ENCODE results near the gene BEND6.

Gene BEND6

DNA sequence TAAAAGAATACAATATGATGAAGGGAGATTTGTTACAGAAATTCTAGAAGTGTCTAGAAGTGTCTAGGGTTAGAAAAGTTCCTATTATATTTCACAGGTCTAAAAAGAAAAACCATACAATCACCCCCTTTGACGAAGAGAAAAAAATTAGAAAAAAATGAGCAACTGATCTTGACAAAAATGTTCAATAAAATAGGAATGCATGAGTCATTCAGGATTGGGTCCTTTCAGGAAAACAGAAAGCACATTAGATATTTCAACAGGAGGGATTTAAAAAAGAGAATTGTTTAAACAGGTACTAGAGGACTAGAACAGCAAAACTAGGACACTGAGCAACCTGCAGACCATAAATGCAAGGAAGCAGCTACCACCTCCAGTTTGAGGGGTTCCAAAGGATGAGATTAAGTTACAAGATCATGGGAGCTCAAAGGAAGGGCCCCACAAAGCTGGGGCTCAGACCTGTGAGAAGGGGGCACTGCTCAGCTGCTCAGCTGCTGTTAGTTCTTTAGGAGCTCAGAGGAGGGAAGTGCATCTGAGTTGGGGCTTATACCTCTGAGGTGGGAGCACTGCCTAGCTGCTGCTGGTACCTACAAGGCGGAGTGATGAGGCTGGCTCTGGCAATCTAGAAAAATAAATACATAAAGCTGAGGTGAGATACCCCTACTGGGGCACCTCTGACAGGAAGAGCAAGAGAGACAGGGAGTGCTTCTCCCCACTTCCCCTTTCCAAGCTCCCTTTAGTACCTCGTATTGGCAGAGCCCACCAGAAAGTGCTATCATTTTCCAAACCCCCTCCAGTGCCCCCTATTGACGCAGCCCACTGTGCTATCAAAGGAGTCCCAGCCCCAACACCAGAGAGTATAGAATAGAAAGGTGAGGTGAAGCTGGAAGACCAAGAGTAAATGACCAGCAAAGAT lies 27.1 kb upstream of the BEND6 start:
- FAIRE-seq (peak; percentile 91), DNase-seq (ENCODE audit: insufficient read length, low spot score) (no peak)
- no peak for TF ChIP-seq POLR2A (IDR thresholded peaks at IDR 0.05; ENCODE audit: low read depth, low read length)

DNA sequence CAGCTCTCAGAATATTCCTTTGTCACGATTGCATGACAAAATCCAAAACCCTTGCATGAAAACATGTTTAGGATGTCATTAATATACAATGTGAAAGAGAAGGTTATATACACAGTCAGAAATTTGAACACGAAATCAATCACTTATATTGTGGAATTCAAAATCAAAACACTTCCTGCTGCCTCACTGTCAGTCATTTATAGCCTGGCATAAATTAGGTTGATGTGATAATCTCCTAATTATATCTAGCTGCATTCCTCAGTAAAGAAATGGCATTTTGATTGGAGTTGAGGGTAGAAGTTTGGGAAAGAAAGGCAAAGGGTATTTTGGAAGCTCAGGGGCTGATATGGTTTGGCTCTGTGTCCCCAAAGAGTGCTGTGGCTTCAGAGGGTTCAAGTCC lies 24.1 kb upstream of the BEND6 start:
- DNase-seq (ENCODE audit: insufficient read length, low spot score) (no peak), FAIRE-seq (no peak)
- TF ChIP-seq POLR2A (IDR thresholded peaks at IDR 0.05; ENCODE audit: low read depth, low read length), result no peak

DNA sequence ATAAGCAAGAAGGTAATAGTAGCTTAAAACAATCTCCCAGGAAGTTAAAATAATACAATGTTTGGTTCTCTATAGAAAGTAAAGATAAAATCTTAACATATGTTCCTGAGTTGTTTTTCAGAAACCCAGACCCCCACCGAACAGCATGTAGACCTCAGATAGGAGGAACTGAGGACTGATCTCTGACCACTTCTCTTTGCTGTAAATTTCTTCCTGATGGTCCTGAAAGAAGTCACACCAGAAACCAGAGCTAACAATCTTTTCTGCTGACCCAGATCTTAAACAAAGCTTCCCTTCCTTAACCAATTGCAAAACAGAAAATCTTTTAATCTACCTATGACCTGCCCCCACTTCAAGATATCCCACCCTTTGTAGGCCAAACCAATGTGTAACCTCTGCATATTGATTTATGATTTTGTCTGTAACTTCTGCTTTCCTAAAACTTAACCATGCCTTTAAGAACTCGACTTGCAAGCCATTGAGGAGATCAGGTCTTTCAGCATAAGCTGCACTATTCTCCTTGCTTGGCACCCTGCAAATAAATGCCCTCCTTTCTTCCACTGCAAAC lies 21.9 kb upstream of the BEND6 start:
- FAIRE-seq, result peak; percentile 61
- TF ChIP-seq POLR2A (IDR thresholded peaks at IDR 0.05; ENCODE audit: low read depth, low read length), result no peak
- DNase-seq (ENCODE audit: insufficient read length, low spot score), result no peak

DNA sequence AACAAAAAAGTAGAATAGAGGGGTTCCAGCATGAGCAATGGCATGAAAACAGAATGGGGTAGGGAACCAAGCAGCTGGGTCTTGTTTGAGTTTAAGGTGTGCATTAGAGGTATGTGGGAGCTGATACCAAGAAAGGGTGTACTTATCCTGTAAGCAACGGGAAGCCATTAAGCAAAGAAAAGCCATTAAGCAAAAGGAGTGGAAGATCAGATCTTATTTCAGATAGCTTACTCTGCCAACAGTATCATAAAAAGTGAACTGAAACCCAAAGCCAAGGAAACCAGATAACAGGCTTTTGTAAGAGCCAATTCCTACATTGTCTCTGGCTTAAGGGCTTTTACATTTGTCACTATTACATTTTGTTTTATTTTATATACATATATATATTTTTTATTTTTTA lies 21.3 kb upstream of the BEND6 start:
- no peak for TF ChIP-seq POLR2A (IDR thresholded peaks at IDR 0.05; ENCODE audit: low read depth, low read length)
- FAIRE-seq (no peak), DNase-seq (ENCODE audit: insufficient read length, low spot score) (no peak)

DNA sequence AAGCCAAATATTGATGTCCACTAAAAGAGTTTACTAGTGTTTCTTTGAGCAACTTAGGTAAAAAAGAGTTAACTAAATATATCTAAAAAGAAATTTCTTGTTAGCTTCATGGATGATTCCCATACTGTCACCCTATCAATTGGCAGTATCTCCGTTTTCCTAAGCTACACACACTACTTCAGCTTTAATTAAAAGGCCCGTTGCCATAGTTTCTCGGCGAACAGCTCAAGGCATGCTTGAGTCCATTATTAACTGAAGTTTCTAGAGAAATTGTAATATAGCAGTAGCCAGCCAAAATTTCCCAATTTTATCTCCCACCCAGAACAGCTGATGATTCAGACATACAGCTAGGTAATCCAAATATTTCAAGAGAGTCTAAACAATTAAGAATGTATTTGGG lies 20.0 kb upstream of the BEND6 start:
- no peak for DNase-seq (ENCODE audit: insufficient read length, low spot score)
- TF ChIP-seq POLR2A (IDR thresholded peaks at IDR 0.05; ENCODE audit: low read depth, low read length), result no peak
- no peak for FAIRE-seq

DNA sequence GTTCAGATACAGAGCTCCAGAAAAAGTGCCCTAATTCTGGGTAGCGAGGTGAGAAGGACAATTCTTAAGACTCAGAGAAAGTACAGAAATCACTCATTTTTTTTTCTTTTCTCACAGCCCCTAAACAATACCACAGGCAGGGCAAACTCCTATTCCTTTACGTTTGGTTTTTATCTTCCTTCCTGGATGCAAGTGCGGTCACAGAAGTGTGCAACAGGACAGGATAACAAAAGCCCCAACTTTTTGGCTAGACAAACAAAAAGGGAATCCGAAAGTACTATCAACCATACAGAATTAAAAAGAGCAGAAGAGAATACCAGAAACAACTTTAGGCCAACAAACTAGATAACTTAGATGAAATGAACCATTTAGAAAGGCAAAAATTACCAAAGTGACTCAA lies 18.4 kb upstream of the BEND6 start:
- no peak for FAIRE-seq
- DNase-seq (ENCODE audit: insufficient read length, low spot score), result no peak
- TF ChIP-seq POLR2A (IDR thresholded peaks at IDR 0.05; ENCODE audit: low read depth, low read length), result no peak

DNA sequence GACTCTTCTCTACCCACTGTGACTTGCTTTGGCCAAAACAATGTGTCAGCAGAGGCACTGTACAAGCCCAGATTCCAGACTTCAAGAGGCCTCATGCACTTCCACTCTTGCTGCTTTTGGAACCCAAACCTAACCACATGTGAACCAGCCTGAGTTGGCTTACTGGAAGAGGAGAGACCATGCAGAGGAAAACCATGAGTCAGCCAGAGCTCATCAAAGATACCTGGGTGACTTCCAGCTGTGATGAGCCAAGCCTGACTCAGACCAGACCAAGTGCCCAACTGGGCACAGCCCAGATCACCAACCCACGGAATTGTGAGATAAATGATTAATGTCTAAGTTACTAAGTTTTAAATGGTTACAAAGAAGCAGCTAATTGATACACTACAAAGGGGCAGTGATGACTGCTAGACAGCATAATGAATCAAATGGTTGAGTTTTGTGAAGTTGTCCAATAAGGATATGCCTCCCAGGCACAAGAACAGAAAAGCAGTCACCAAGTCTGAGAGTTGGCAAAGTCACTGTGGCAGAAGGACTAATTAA lies 16.2 kb upstream of the BEND6 start:
- FAIRE-seq (peak; percentile 100), DNase-seq (ENCODE audit: insufficient read length, low spot score) (peak; percentile 70)
- TF ChIP-seq POLR2A (IDR thresholded peaks at IDR 0.05; ENCODE audit: low read depth, low read length), result no peak

DNA sequence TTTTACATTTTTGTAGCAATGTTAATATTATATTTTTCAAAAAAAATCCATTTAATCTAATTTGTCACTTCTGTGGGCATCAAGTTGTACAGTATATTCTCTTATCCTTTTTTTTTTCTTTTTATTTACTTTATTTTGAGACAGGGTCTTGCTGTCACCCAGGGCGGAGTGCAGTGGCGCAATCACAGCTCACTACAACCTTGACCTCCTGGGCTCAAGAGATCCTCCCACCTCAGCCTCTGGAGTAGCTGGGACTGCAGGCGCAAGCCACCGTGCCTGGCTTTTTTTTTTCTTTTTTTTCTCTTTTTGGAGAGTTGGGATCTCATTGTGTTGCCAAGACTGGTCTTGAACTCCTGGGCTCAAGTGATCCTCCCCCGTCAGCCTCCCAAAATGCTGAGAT lies 14.4 kb upstream of the BEND6 start:
- no peak for FAIRE-seq

DNA sequence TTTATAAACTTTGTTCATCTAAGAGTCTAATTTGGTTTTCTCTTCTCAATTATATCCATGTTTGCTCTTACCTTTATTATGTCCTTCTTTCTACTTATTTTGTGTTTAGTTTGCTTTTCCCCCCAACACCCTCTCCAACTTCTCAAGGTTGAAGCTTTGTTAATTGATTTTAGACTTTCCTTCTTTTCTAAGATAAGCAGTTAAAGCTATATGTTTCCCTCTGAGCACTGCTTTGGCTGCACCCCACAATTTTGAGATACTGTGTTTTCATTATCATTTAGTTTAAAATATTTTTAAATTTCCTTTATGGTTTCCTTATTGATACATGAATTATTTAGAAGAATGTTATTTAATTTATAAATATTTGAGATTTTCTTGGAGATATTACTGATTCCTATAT lies 13.9 kb upstream of the BEND6 start:
- DNase-seq (ENCODE audit: insufficient read length, low spot score) (no peak), FAIRE-seq (no peak)
- no peak for TF ChIP-seq POLR2A (IDR thresholded peaks at IDR 0.05; ENCODE audit: low read depth, low read length)

More for the DNA sequence above, 14.4 kb upstream of the BEND6 start:
- TF ChIP-seq POLR2A (IDR thresholded peaks at IDR 0.05; ENCODE audit: low read depth, low read length), result no peak
- DNase-seq (ENCODE audit: insufficient read length, low spot score), result no peak

DNA sequence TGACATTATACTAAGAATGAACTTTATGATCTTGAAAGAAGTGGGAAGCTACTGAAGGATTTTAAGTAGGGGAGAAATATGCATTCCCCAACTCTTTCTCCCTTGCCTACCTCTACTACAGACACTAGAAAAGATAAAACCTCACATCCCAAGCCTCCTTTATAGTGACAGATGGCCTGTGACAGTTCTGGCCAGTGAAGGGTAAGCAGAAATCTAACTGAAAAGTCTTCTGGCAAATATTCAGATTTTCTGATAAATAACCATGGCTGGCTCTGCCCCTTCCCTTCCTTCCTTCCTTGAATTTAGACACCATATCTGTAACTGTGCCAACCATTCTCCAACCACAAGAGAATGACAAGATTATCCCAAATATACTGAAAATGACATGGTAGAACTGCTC lies 10.2 kb upstream of the BEND6 start:
- no peak for DNase-seq (ENCODE audit: insufficient read length, low spot score)

DNA sequence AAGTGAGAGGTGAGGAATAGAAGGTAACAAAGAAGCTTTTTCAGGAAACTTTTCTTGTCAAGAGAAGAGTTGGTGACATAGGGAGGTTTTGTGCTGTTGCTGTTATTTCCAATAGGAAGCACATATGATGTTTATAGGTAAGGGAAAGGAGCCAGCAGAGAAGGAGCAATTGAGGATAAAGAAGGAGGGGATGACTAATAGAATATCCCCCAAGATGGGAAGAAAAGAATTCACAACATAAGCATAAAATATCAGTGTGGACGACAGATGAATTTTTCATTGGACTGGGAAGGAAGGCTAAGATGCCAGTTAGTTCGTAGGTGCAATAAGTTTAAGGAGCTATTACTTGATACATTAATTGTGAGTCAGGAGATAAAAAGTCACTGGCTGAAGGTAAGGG lies 8.5 kb upstream of the BEND6 start:
- no peak for TF ChIP-seq POLR2A (IDR thresholded peaks at IDR 0.05; ENCODE audit: low read depth, low read length)
- no peak for DNase-seq (ENCODE audit: insufficient read length, low spot score)
- FAIRE-seq, result peak; percentile 74

More for the DNA sequence above, 10.2 kb upstream of the BEND6 start:
- TF ChIP-seq POLR2A (IDR thresholded peaks at IDR 0.05; ENCODE audit: low read depth, low read length), result no peak
- no peak for FAIRE-seq

DNA sequence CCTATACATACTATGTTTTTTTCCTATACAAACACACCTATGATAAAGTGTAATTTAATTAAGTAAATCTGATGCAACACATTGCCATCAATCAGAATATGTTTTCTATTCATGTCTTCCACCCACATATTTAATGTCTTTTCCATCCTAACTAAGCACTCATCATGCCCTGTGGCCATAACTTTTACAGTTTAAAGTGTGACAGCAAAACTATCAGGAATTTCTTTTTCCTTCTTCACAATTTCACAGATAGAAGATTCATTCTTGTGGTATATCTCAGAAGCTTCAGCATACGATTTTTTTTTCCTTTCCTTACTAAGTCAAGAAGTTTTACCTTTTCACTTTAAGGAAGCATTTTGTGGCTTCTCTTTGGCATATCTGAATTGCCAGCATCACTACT lies 7.0 kb upstream of the BEND6 start:
- FAIRE-seq (no peak), DNase-seq (ENCODE audit: insufficient read length, low spot score) (no peak)
- no peak for TF ChIP-seq POLR2A (IDR thresholded peaks at IDR 0.05; ENCODE audit: low read depth, low read length)

DNA sequence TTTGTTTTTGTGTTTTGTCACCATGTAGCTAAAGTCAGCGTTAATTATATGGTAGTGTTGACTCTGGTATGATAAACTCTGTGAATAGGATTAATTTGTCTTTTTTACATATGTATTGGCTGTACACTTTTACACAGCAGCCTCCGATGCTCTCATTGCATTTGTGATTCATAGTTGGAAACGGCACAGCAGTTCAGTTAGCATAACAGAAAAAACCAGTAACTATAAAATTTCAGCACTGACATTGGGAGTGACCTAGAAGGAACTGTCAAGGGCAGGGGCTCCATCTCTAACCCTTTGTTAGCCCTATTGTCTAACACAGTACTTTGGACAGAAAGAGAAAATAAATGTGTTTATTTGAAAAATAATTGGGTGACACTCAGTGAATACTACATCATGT lies 5.6 kb upstream of the BEND6 start:
- no peak for FAIRE-seq
- no peak for TF ChIP-seq POLR2A (IDR thresholded peaks at IDR 0.05; ENCODE audit: low read depth, low read length)
- DNase-seq (ENCODE audit: insufficient read length, low spot score), result no peak

DNA sequence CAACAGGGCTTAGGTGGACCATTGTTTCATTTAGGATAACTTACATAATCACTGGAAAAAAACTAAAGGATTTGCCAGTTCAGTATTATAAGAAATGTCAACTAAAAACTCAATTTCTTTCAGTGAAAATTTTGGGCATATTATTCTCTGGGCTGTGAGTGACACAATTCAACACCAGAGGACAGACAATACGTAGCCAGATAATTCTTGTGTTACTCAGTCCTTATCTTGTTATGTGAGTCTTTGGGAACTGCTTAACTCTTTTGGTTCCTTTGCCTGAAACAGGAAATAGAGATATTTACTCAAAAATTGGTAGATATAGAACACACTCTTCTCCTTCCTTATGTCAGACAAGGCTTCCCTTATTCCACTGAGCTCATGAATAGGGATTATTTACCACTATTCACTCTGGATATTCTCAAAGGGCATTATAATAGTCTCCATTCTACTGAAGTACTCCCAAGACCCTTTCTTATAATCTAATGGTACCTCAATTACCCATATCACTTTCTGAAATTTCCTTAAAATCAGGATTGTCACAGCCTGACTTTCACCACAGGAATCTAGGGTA lies 4.9 kb upstream of the BEND6 start:
- no peak for FAIRE-seq
- no peak for DNase-seq (ENCODE audit: insufficient read length, low spot score)
- TF ChIP-seq POLR2A (IDR thresholded peaks at IDR 0.05; ENCODE audit: low read depth, low read length), result no peak

Data from H54 (cell line).